ENCODE measurements around the gene TMEM269.

Gene TMEM269

GRCh38 chr1:42821690-42822089, 36.9 kb downstream of the TMEM269 start:
- no peak for DNase-seq (ENCODE audit: low read depth in 2 of 2)

DNA sequence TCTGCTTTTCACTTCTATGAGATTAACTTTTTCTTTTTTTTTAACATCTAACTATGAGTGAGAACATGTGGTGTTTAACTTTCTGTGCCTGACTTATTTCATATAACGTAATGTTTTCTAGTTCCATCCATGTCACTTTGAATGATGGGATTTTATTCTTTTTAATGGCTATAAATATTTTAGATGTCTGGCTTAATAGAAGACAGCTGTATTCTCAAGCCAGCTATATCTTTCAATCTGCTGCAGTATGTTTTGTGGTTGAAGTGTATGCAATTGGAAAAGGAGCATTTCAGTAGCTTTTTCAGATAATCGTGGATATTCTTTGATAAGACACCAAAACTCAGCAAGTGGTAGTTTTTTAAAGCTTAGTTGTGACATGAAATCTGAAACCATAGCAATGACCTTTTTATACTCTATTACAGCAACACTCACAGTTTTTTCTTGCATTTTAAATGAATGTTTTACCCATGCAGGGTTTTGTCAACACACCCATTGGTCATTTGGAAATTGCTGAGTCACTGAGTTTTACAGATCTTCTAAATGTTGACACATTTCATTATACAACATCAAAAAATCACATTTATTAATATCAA, 38.1 kb downstream of the TMEM269 start:
- peak; percentile 81 to 87 for DNase-seq (ENCODE audit: low read depth in 2 of 2)

DNA sequence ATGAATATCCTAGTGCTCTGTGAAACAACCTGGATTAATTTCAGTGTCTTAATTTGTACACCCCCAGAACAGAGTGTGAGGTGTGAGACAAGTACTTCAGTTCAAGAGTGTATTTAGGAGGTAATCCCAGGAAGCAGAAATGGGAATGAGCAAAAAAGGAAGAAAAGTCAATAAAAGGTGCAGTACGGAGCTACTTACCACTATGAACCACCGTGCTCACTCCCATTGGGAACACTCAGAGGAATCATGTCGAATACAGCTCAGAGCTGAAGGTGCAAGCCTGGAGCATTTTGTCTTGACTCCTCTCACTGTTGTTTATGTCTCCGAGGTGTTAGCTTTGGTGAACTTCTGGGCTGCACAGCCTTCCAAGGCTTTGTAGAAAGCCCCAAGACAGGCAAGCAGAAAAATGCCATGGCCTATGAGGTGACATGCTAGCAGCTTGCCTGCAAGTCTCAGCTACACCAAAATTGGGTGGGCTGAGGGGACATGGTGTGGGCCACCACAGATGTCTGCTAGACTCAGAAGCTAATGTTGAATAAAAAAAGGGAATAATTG, 39.8 kb downstream of the TMEM269 start:
- DNase-seq (ENCODE audit: low read depth in 2 of 2) = no peak

GRCh38 chr1:42825036-42825851, 40.5 kb downstream of the TMEM269 start:
- DNase-seq (ENCODE audit: low read depth in 2 of 2) = no peak

DNA sequence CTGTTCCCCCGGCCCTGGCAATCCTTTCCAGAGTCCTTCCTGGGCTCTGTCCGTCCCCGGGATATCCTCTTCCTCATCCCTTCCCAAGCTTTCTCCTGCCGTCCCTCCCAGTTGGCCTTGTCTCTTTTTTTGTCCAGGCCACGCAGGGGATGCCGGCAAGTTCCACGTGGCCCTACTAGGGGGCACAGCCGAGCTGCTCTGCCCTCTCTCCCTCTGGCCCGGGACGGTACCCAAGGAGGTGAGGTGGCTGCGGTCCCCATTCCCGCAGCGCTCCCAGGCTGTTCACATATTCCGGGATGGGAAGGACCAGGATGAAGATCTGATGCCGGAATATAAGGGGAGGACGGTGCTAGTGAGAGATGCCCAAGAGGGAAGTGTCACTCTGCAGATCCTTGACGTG, 45.8 kb downstream of the TMEM269 start:
- no peak for DNase-seq (ENCODE audit: low read depth in 2 of 2)

DNA sequence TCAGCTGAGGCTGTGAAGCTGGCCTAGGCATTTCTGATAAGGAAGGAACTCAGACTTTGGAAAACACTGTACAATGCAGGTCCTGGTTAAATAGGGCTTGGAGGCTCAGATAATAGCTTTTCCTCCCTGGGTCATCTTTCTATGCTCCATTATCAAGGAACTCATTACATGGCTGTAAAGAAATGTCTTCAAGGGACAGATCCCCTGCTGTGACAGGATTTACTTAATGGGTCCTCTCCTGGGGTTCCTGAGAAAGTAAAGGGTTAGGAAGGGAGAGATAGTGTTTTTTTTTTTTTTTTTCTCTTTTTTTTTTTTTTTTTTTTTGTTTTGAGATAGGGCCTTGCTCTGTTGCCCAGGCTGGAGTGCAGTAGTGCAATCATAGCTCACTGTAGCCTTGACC, 46.5 kb downstream of the TMEM269 start:
- DNase-seq (ENCODE audit: low read depth in 2 of 2) = no peak

DNA sequence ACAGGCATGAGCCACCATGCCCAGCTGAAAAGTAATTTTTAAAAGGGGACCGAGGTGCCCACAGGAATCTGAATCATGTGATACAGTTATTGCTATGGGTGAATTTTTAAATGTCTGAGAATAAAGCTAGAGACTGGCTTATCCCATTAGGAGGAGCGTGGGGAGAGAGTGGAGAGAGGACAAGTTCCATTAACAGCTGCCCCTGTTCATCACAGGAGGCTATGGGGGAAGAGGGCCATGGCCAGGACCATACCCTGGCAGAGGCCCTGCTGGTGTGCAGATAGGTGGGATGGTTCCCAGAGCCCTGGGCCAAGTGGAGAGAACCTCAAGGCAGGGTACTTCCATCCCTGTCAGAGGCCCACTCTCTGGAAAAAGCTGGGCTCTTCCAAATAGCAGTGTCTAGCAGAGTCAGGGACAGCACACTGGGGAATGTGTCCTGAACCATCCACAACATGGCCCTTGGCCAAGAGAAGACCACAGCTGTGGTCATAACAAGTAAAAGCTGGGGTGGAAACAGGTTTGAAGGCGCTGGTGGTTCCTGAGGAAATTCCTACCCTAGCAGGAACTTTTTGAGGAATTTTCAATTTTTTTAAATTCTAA, 48.0 kb downstream of the TMEM269 start:
- no peak for DNase-seq (ENCODE audit: low read depth in 2 of 2)

- DNase-seq (ENCODE audit: low read depth in 2 of 2) = no peak
Observed at GRCh38 chr1:42833981-42834380, 49.2 kb downstream of the TMEM269 start.

DNA sequence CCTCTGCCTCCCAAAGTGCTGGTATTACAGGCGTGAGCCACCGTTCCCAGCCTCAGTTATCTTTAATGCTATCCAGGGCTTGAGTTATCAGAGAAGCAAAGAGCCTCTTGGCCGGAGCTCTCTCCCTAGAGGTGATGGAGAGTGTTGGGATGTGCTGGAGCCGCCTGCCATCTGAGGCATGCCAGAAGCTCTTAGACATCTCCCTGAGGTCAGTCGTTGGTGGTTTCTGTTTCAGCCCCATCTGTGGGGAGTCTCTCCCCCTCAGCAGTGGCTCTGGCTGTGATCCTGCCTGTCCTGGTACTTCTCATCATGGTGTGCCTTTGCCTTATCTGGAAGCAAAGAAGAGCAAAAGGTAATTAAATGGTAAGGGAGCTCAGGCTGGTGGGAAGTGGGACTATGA, 50.0 kb downstream of the TMEM269 start:
- DNase-seq (ENCODE audit: low read depth in 2 of 2) = no peak

DNA sequence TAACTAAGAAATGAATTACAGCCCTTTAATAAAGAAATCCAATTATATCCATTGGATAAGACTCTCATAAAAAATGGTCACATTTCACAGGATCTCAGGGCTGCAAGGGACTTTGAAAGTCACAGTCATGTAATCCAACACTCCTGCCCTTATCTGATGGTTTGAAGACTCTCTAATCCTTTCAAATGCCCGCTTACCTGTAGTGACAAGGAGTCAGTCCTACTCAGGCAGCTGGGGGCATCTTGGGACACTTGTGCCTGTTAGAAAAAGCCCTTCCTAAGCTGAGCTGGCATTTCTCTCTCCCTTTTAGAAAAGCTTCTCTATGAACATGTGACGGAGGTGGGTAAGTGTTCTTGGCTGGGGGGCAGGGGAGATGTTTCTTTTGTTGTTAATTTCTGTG, 50.6 kb downstream of the TMEM269 start:
- DNase-seq (ENCODE audit: low read depth in 2 of 2) = no peak

DNA sequence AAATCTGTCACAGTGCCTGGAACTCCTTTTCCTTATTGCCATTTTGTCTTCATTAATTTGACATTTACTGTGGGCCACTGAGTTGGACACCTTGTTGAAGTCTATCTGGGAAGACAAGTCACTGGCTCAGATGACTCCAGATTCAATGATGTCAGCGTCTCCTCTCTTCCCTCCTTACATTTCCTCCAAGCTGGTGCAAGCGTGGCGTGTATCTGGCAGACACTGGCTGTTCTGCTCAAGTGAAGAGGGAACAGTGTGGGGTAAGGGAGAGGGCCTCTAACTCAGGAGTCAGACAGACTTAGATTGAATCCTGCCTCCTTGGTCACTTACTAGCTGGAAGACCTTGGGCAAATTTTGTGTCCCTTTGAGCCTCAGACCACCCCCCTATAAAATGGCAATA, 52.9 kb downstream of the TMEM269 start:
- no peak for DNase-seq (ENCODE audit: low read depth in 2 of 2)

DNA sequence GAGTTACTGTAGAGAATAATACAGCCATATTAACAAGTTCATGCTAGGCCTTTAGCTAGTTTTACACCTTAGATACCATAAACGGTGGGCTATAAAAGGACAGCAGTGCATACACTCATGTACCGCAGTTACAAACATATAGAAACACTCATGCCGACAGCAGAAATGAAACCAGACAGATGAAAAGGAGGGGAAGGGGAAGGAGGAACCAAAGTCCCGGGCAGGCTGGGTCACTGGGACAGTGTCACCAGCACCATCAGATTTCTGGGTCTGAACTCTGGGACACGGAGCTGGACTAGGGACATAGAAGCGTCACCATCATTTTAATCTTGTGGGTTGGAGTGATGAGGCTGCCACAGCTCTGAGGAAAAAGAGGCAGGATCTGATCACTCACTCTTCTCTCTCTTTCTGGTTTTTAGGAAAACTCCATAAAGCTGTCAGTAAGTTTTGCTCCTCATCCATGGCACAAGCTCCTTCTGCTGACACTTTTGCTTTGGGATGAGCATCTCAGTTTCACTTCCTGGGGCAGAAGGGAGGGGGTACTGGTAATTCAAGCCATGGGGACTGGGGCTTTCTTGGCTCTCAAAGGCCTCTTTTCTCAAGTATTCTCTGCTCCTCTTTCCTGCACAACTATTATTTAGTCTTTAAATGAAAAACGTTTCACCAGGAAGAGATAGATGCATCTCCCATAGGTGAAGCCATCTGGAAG, 53.8 kb downstream of the TMEM269 start:
- no peak for DNase-seq (ENCODE audit: low read depth in 2 of 2)

DNA sequence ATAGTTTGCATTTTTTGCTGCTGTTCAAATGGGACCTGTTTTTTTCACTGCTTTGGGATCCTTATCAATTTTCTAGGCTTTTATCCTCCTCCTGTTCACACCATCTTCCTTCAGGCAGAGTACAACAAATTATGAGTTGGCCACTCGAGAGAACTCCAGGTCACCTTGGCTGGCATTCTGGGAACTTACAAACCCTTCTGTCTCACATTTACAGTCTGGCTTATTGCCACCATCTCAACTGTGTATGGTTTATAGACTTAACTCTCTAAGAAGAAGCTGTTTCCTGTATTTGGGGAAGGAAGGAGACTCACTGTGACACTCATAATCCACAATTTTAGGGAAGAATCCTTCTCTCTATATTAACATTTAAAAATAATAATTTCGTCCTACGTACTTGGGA, 56.2 kb downstream of the TMEM269 start:
- no peak for DNase-seq (ENCODE audit: low read depth in 2 of 2)

DNA sequence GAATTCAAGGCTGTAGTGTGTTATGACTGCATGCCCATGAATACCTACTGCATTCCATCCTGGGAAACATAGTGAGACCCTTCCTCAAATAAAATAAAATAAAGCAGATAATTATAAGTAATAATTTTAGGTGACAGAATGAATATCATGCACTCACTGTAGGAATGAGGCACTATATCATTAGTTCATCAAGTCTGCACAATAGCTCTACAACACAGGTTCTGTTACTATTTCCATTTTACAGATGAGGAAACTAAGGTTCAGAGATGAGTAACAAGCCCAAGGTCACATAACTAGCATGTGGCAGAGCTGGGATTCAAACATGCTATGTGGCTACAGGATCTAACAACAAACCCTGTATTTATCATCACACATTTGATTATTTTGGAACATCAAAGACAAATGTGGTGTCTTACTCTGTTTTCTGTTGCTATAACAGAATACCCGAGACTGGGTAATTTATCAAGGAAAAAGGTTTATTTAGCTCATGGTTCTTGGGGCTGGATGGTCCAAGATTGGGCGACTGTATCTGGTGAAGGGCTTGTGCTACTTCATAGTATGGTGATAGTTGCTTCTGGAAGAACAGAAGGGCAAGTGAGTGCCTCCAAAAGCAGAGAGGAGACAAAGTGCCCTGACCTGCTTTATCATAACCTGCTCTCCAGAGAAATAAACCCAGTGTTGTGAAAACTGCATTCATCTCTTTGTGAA, 56.8 kb downstream of the TMEM269 start:
- no peak for DNase-seq (ENCODE audit: low read depth in 2 of 2)

DNA sequence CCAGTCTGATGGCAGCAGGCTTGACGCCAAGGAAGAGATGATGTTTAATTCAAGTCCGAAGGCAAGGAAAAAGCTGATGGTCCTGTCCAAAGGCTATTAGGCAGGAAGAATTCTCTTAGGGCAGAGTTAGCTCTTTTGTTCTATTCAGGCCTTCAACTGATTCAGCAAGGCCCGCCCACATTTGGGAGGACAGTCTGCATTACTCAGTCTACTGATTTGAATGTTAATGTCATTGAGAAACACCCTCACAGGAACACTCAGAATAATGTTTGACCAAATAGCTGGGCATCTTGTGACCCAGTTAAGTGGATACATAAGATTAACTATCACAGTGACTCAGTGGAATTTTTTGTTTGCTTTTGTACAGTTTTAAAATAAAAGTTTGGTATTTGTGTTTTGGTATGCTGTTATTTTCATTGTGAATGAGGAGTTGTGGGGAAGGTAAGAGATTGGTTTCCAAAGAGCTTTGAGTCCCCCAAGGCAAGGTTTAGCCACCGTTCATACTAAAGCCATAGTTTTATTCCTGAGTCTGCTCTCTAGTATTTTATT, 59.9 kb downstream of the TMEM269 start:
- no peak for DNase-seq (ENCODE audit: low read depth in 2 of 2)

GRCh38 chr1:42845193-42845592, 60.4 kb downstream of the TMEM269 start:
- no peak for DNase-seq (ENCODE audit: low read depth in 2 of 2)

GRCh38 chr1:42845866-42846256, 61.1 kb downstream of the TMEM269 start:
- no peak for DNase-seq (ENCODE audit: low read depth in 2 of 2)

GRCh38 chr1:42846257-42847110, 61.7 kb downstream of the TMEM269 start, which contains the start of gene ZNF691:
ZNF691 (plus strand) TSS chr1:42846613; CDS start chr1:42849659, 3,046 bp downstream.
- DNase-seq (ENCODE audit: low read depth in 2 of 2) = peak; percentile 91 to 93

DNA sequence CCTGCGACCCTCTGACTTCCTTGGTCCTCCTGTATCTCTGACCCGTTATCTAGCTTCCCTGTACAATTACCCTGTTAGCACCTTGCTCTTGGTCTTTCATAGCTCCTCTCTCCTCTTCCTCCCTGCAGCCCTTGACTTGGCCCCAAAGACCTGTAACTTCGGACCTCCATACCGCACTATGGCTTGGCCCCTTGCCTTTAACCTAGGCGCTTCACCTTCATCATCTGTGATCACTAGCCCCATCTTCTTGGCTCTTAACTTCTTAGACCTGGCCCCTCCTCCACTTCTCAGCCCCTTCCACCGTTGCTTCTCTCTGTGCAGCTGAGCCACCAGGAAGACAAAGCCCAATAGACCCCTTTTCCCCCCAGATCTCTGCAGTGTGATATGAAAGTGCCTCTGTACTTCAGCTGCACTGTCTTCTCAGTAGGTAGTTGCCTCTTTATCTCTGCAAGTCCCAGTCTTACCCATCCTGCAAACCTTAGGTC, 62.4 kb downstream of the TMEM269 start:
- no peak for DNase-seq (ENCODE audit: low read depth in 2 of 2)

Measured in fibroblast of skin of left biceps (primary cell).